Retinal pigment epithelial cell (primary cell): ENCODE data around the gene NTN1.

Source experiments
- DNase-seq: peaks from one replicate; pipeline ENCODE4 v3.0.0-alpha.2; 2010; ENCODE audit warnings: low read depth
- H3K4me3 ChIP-seq: 2 replicates; pipeline ENCODE4 v1.5.1; 2011; ENCODE audit warnings: mild to moderate bottlenecking, low read length, control low read depth, moderate library complexity
- CTCF ChIP-seq: conservative IDR thresholded peaks from 2 replicates; pipeline ENCODE4 v1.5.1; 2011; ENCODE audit warnings: low read depth, low read length, control low read depth, inconsistent platforms

The NTN1 gene

DNA sequence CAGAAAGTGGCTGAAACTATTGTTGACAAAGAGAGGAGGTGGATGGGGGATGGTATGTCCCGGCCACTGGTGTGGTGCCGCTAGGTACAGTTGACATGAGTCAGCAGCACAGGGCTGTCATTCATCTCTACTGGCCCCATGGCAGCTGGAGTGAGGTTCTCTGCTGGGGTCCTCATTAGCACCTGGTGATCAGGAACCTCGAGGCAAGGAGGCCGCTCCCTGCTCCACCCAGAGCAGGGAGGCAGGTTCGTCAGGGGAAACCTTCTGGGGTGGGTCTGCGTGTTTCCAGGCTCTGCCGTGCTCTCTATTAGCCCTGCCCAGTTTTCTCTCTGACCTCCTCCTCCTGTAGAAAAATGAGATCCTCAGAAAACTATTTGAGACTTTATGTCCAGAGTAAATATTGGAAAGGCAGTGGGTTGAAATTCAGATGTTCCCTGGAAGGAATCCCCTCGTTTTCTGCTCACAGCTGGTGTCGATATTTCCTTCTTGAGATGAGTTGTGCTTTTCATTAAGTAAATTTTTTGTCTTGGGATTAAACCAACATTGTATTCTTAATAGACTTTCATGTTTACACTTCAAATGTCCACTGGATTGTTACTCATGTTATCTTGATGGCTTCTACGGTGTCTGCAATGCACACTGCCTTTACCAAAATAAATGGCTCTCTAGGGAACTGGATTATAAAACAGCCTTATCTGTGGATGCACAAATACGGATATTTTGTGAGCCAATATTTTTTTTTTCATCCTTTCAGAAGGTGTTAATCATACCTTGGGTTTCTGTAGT lies 7.1 kb downstream of the NTN1 start:
- TF ChIP-seq CTCF = no peak
- DNase-seq = no peak
- H3K4me3 ChIP-seq = no peak overlapping the region

GRCh38 chr17:9028988-9029570 lies 7.8 kb downstream of the NTN1 start:
- no peak for TF ChIP-seq CTCF
- H3K4me3 ChIP-seq = no peak overlapping the region
- DNase-seq = no peak

DNA sequence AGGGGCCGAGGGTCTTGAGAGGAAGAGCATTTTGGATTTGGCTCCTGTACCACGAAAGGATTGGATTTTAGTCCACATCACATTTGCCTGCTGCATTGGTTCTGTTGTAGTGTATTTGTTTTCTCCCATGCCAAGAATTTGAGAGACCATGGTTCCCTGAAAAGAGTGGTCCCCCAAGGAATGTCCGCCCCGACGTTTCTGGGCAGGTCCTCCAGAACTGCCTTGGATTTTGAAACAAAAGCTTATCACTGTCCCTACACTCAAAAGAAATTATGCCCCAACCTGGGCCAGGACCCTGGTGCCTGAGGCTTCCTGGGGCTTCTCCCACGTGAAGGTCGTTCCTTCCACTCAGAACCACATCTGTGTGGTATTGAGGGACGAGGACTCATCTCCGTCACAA lies 10.8 kb downstream of the NTN1 start:
- no peak for DNase-seq
- TF ChIP-seq CTCF = no peak

DNA sequence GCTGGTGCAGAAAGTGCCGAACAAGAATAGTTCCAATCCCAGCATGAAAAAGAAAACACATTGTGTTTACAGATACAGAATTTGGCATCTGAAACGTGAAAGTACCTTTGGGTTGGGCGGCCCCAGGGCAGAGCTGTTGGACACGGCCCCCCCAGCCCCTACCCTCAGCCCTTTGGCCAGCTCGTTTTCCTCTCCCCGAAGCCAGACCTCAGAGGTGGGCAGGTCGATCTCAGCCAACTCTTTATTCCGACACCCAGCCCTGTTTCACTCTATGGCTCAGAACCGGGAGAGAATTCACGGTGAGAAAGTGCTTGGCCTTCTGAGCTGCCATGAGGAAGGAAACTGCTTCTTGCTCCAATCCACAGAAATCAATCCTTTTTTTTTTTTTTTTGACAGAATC lies 11.3 kb downstream of the NTN1 start:
- DNase-seq = no peak
- no peak for TF ChIP-seq CTCF
- H3K4me3 ChIP-seq = no peak overlapping the region

More for the DNA sequence above, 10.8 kb downstream of the NTN1 start:
- H3K4me3 ChIP-seq = no peak overlapping the region

- TF ChIP-seq CTCF = no peak
- H3K4me3 ChIP-seq = no peak overlapping the region
- no peak for DNase-seq
Observed at GRCh38 chr17:9035249-9035648, 13.9 kb downstream of the NTN1 start.

- no peak overlapping the region for H3K4me3 ChIP-seq
- no peak for TF ChIP-seq CTCF
- DNase-seq = no peak
Observed at GRCh38 chr17:9036336-9036735, 15.0 kb downstream of the NTN1 start.

- no peak for TF ChIP-seq CTCF
- H3K4me3 ChIP-seq = no peak overlapping the region
- no peak for DNase-seq
Observed at GRCh38 chr17:9037736-9038135, 16.4 kb downstream of the NTN1 start.
